Hematopoietic multipotent progenitor cell treated with erythropoietin and hydrocortisone succinate and interleukin-3 and kit ligand, for 4 days (in vitro differentiated cells): ENCODE results near the gene GABARAPL2.
"Not testable (repeated sequence)": the region's sequence is repeated elsewhere in the genome, so short reads cannot be mapped to it uniquely, and the experiment has no call there.

Source experiments
- DNase-seq: peaks from one replicate; pipeline ENCODE4 v3.0.0-alpha.2; 2015

The GABARAPL2 gene

GRCh38 chr16:75591927-75592326, 25.7 kb downstream of the GABARAPL2 start:
- DNase-seq, result not testable (repeated sequence)

- no peak for DNase-seq
These were observed 27.1 kb downstream of the GABARAPL2 start for GRCh38 chr16:75593308-75593707.

GRCh38 chr16:75593825-75594820, 27.9 kb downstream of the GABARAPL2 start:
- DNase-seq, result peak; percentile 79

GRCh38 chr16:75599452-75600277, 33.5 kb downstream of the GABARAPL2 start:
- no peak for DNase-seq

- no peak for DNase-seq
These were observed 37.1 kb downstream of the GABARAPL2 start for GRCh38 chr16:75603241-75603640.

- no peak for DNase-seq
These were observed 40.3 kb downstream of the GABARAPL2 start for GRCh38 chr16:75606507-75606906.

- no peak for DNase-seq
These were observed 48.1 kb downstream of the GABARAPL2 start for GRCh38 chr16:75614066-75614897.

- DNase-seq, result no peak
These were observed 49.4 kb downstream of the GABARAPL2 start for GRCh38 chr16:75615619-75616018.

DNA sequence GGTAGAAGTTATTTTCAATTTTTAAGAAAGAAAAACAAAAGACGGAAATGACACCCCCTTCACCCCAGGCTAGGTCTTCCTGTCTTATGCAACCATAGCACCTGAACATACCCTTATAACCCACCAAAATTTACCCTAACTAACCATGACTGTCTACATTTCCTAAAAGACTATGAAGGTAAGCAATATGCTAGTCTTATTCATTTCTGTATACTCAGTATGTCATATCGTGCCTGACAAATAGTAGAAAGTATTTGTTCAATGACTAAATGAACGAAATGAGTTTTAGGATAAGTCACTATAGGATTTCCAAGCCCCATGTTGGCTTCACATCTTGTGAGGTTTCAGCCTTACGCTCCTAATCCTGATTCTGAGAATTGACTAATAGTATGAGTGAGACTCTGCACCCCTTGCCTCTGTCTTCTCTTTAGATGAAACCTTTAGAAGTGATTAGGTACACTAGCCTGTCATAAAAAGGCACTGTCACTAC, 50.4 kb downstream of the GABARAPL2 start:
- DNase-seq, result no peak

DNA sequence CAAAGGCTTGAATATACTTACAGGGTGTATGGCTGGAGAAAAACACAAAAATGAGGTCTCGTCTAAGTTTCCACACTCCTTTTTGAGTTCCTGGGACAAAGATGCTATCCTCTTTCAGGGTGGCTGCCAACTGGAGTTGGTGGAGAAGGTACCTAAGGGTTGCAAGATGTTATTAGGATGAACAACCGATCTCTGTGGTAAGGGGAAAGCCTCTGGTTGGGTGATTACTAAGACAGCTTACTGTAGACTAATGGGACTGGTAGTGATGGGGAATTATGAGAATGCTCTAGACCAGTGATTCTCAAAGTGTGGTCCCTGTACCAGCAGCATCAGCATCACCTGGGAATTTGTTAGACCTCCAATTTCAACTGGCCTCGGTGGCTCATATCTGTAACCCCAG, 50.9 kb downstream of the GABARAPL2 start:
- DNase-seq, result no peak

GRCh38 chr16:75618780-75619179, 52.6 kb downstream of the GABARAPL2 start:
- DNase-seq, result no peak

GRCh38 chr16:75620326-75621169, 54.4 kb downstream of the GABARAPL2 start:
- DNase-seq, result peak; percentile 72

- DNase-seq, result peak; percentile 91
These were observed 54.9 kb downstream of the GABARAPL2 start for GRCh38 chr16:75621170-75621477.

DNA sequence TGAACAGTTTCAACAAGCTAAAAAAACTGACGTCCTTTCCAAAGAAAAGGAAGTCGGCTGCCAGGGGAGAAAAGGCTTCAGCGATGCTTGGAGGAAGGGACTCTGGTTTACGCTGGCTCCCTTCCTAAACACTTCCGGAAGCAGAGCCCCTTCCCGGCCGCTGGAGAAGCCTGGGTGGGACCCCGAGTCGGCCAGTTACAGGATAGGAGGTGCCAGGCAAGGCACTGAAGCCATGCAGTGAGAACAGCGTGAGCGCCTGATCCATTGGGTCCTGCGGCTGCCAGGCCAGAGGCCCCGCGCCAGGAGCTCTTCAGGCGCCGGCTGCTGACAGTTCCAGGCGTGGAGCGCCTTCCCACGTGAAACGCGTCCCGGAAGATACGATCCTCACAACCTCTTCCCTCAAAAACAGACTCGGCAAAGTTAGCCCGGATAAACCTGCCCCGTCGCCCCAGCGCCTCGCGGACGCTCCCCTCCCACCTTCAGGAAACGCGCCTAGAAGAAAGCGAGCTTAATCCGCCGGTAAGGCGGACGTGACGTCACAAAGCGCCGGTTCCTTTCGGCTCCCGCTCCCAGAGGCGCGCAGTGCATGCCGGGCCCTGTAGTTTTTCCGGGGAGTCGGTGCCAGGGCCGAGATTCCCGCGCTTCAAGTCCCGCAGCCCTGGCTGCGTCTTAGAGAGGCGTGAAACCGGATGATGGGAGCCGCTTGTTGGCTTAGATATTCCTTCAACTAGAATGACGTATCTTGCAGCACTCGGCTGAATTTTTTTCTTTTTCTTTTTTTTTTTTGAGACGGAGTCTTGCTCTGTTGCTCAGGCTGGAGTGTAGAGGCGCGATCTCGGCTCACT, 56.8 kb downstream of the GABARAPL2 start, which contains the start of gene ADAT1:
TSS of gene ADAT1 (minus strand) at position 521 of the 845 bp plus-strand sequence. CDS start 2,482 bp downstream, outside the sequence.
- peak; percentile 99 for DNase-seq

DNA sequence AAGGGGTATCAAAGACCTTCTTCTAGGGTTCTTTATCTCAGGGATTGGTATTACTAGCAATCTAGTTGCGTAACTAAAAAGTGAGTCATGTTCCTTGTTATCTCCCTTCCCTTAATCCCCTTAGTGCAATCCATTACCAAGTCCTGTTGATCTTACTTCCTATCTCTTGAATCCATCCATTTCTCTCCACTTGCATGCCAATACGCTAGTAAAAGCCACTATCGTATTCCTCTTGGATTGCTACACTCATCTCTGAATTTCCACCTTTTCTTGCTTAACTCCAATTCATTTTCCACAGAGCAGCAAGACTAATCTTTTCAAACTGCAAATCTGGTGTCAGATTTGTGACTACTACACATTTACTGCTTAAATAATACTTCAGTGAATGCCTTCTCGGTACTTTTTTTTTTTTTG, 58.7 kb downstream of the GABARAPL2 start:
- DNase-seq, result peak; percentile 27

DNA sequence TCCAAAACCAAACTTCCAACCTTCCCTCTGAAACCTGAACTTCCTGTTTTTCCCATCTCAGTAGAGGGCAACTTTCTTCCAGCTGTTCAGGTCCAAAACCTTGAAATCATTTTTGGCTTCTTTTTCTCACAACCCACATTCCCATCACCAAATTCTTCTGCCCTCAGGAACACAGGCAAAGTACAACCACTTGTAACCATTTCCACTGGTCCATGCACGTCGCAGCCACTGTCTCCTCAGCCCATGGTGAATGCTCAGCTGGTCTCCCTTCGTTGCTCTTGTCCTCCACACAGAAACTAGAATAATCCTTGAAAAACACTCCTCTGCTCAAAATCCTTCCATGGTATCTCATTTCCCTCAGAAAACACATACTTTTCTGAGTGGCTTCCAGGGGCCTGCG, 60.6 kb downstream of the GABARAPL2 start:
- no peak for DNase-seq
